Activated CD8-positive, alpha-beta T cell treated with anti-CD3 and anti-CD28 coated beads for 36 hours (primary cell): ENCODE measurements around the gene SDCBP2. TPM values are rescaled to one million over a fixed set of nuclear protein-coding genes. Genes with fewer than 3 reads are reported as not detected.

Experiments used
- ATAC-seq: fragments of 200-7000 bp; cut with Tn5 transposase; one replicate; pipeline ENCODE4 v1.10.0; 2021; ENCODE audit warnings: mild to moderate bottlenecking, moderate library complexity
- CTCF ChIA-PET: fragments of 350-600 bp; sonication (Branson Sonifier 250); formaldehyde crosslinking; loops from one replicate; lab custom pipeline; 2021; ENCODE audit warnings: antibody characterized with exemption; lab: Charles Lee
- POLR2A ChIA-PET: fragments of 350-600 bp; sonication (Branson Sonifier 250); formaldehyde crosslinking; loops from one replicate; lab custom pipeline; 2021; ENCODE audit warnings: antibody characterized with exemption; lab: Charles Lee
- DNase-seq: peaks from one replicate; pipeline ENCODE4 v3.0.0-alpha.2; 2020
- H3K27ac Mint-ChIP-seq: one replicate; pipeline ENCODE4 v1.8.0; 2021; ENCODE audit warnings: mild to moderate bottlenecking, mixed read lengths
- H3K27me3 Mint-ChIP-seq: one replicate; pipeline ENCODE4 v1.8.0; 2021; ENCODE audit warnings: mixed read lengths
- H3K36me3 Mint-ChIP-seq: one replicate; pipeline ENCODE4 v1.8.0; 2021; ENCODE audit warnings: low read depth, mixed read lengths
- H3K4me1 Mint-ChIP-seq: one replicate; pipeline ENCODE4 v1.8.0; 2021; ENCODE audit warnings: low read depth, mixed read lengths
- H3K4me3 Mint-ChIP-seq: one replicate; pipeline ENCODE4 v1.8.0; 2021; ENCODE audit warnings: mild to moderate bottlenecking, moderate library complexity, mixed read lengths
- H3K9me3 Mint-ChIP-seq: one replicate; pipeline ENCODE4 v1.8.0; 2021; ENCODE audit warnings: mixed read lengths
- CTCF ChIP-seq: fragments of 200-600 bp; IDR thresholded peaks from one replicate; pipeline ENCODE4 v1.8.0; 2022; ENCODE audit warnings: antibody characterized with exemption, mild to moderate bottlenecking
- intact Hi-C: fragments of 100-400 bp; cut with micrococcal nuclease; formaldehyde crosslinking; loops from one replicate; pipeline ENCODE4 v1.10.0; 2022
- total RNA-seq, 2 experiments: library from RNA; stranded (reverse); gene quantifications; one replicate each; pipeline ENCODE4 v1.2.3, GENCODE V29; 2021

SDCBP2 gene
- total RNA-seq, 2 experiments from 2014 or later = 3.0 to 3.7 TPM

DNA sequence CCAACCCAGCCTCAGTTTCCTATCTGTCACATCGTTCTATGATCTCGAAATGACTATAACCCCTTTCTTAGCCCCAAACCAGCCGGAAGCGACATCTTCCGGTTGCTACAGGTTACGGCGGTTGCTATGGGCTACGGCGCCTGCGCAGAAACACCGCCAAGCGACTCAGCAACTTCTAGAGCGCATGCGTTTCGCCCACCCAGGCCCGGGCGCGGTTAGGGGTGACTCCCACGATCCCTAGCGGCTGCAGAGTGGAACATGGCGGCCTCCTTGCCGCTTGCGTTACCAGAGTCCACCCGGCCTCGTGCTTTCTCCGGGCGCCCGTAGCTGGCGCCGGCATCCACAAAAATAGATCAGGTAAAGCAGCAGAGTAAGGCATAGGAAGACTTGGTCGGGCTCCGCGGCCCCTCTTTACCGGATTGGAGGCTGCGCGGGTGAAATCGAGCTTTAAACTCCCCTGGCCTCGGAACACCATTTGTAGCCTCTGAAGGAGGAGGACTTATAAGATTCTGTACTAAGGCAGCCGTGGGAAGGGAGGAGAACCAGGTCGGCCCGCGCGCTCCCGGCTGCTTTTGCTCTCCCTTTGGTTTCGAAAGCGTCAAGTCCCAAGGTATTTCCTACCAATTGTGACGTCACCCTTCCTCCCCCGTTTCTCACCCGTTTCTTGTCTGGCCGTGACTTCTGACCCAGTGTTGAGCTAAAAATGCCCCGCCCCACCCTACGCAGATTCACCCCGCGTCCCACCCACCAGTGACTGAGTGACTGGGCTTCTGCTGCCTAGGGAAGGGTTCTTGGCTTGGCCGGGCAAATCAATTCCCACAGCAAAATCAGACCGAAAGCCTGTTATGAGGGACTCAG lies 3.5 kb downstream of the SDCBP2 start:
- intact Hi-C loops = loop anchor here (5.0 kb wide), 3 partner anchors 37 to 67 kb away; partner anchors contain the start of gene FKBP1A
- Mint-ChIP-seq H3K9me3 (no peaks in the 10 kb centered on the region), H3K27me3 (no peaks in the 10 kb centered on the region), H3K4me3 (no peak overlapping the region), H3K27ac (no peak overlapping the region), H3K4me1 (peaks cover 18% of the 10 kb centered on the region), H3K36me3 (peaks cover 11% of the 10 kb centered on the region)
- ATAC-seq = peak; percentile 86
- no peak for TF ChIP-seq CTCF
- ChIA-PET CTCF (interaction anchor here (0.9 to 5.0 kb wide), 3 partner anchors 13 to 62 kb away, joined by 3 to 36 read pairs (median 4); no protein-coding TSS in a partner anchor), POLR2A (interaction anchor here (0.7 to 2.3 kb wide), 17 partner anchors 11 to 409 kb away, joined by 3 to 11 read pairs (median 4); no protein-coding TSS in a partner anchor)
- DNase-seq = peak; percentile 99

GRCh38 chr20:1324598-1325172 lies 4.3 kb downstream of the SDCBP2 start:
- ChIA-PET POLR2A (interaction anchor here (0.6 to 2.3 kb wide), 8 partner anchors 11 to 179 kb away, joined by 3 to 11 read pairs (median 3); no protein-coding TSS in a partner anchor), CTCF (interaction anchor here (0.9 to 5.0 kb wide), 5 partner anchors 10 to 113 kb away, joined by 3 to 36 read pairs (median 7); no protein-coding TSS in a partner anchor)
- DNase-seq = peak; percentile 65
- H3K9me3 Mint-ChIP-seq = no peaks in the 10 kb centered on the region
- TF ChIP-seq CTCF = no peak
- H3K4me3 Mint-ChIP-seq = no peak overlapping the region
- H3K36me3 Mint-ChIP-seq = peaks cover 7% of the 10 kb centered on the region
- peak; percentile 14 for ATAC-seq
- peaks cover 11% of the 10 kb centered on the region for H3K4me1 Mint-ChIP-seq
- H3K27ac Mint-ChIP-seq = no peak overlapping the region
- intact Hi-C loops = loop anchor here (5.0 kb wide), 3 partner anchors 38 to 68 kb away; partner anchors contain the start of gene FKBP1A
- no peaks in the 10 kb centered on the region for H3K27me3 Mint-ChIP-seq

DNA sequence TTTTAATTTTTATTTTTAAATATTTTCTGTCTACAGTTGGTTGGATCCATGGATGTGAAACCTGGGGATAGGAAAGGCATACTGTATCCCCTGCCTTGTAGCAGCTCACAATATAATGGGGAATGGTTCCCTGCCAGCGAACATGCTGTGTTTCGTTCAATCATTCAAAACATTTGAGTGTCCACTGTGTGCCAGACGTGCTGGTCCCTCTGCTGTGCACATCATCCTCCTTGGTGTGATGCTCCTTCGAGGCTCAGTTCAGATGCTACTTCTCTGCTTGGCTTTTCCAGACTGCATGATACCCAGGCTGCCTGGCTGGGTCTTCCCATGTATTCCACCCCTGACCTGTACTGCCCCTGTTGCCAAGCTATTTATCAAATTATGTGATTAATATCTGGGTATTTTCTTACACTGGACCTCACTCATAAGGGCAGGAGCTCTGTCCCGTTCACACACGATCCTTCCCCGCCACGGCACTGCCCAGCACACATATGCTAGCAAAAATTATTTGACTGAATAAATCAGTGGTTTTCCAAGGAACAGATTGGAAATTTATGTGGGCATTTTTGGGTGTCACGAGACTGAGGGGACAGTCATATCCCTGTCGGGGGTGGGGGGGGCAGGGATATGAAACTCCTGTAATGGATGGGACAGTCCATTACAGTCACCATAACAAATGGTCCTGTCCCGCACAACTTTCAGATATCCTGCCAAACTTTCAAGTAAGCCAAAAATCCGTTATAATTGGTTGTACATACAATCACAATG lies 4.9 kb downstream of the SDCBP2 start:
- Mint-ChIP-seq H3K36me3 (peaks cover 4% of the 10 kb centered on the region), H3K27ac (peak overlapping the region; percentile 4), H3K9me3 (no peaks in the 10 kb centered on the region), H3K4me3 (no peak overlapping the region), H3K27me3 (no peaks in the 10 kb centered on the region), H3K4me1 (peaks cover 4% of the 10 kb centered on the region)
- no peak for TF ChIP-seq CTCF
- ATAC-seq = no peak
- ChIA-PET CTCF (interaction anchor here (1.3 to 5.0 kb wide), 3 partner anchors 9 to 114 kb away, joined by 7 to 36 read pairs (median 20); no protein-coding TSS in a partner anchor), POLR2A (interaction anchor here (0.6 to 1.9 kb wide), 3 partner anchors 67 to 144 kb away, joined by 3 to 7 read pairs (median 3); no protein-coding TSS in a partner anchor)
- intact Hi-C loops = no loop called here
- DNase-seq = no peak

- H3K27me3 Mint-ChIP-seq = no peaks in the 10 kb centered on the region
- H3K4me1 Mint-ChIP-seq = no peaks in the 10 kb centered on the region
- peaks cover 4% of the 10 kb centered on the region for H3K36me3 Mint-ChIP-seq
- no peak overlapping the region for H3K27ac Mint-ChIP-seq
- H3K9me3 Mint-ChIP-seq = no peaks in the 10 kb centered on the region
- no peak for DNase-seq
- ChIA-PET POLR2A (interaction anchor here (1.4 kb wide), 1 partner anchor 144 kb away, joined by 3 read pairs; the partner anchor contains the start of gene NSFL1C), CTCF (interaction anchor here (3.5 to 5.0 kb wide), 2 partner anchors 11 to 114 kb away, joined by 20 to 36 read pairs; no protein-coding TSS in a partner anchor)
- no peak for ATAC-seq
- no peak overlapping the region for H3K4me3 Mint-ChIP-seq
- TF ChIP-seq CTCF = no peak
- intact Hi-C loops = no loop called here
These were observed 5.7 kb downstream of the SDCBP2 start for GRCh38 chr20:1323256-1323655.
